VCaP (cell line): ENCODE results near the gene SH3BGR.
"Not testable (repeated sequence)": the region's sequence is repeated elsewhere in the genome, so short reads cannot be mapped to it uniquely, and the experiment has no call there.

ENCODE experiments used
- H3K27ac ChIP-seq: fragments of 450-650 bp; 2 replicates; pipeline ENCODE4 v1.5.1; 2017
- TF ChIP-seq, protein P1 (sequence below): fragments of 450-650 bp; conservative IDR thresholded peaks from 2 replicates; pipeline ENCODE4 v1.5.1; 2017; ENCODE audit warnings: mild to moderate bottlenecking, moderate library complexity

The SH3BGR gene

GRCh38 chr21:39535646-39536437 is 84.1 kb downstream of the SH3BGR start:
- TF ChIP-seq, protein P1, sequence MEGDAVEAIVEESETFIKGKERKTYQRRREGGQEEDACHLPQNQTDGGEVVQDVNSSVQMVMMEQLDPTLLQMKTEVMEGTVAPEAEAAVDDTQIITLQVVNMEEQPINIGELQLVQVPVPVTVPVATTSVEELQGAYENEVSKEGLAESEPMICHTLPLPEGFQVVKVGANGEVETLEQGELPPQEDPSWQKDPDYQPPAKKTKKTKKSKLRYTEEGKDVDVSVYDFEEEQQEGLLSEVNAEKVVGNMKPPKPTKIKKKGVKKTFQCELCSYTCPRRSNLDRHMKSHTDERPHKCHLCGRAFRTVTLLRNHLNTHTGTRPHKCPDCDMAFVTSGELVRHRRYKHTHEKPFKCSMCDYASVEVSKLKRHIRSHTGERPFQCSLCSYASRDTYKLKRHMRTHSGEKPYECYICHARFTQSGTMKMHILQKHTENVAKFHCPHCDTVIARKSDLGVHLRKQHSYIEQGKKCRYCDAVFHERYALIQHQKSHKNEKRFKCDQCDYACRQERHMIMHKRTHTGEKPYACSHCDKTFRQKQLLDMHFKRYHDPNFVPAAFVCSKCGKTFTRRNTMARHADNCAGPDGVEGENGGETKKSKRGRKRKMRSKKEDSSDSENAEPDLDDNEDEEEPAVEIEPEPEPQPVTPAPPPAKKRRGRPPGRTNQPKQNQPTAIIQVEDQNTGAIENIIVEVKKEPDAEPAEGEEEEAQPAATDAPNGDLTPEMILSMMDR, result no peak
- no peak overlapping the region for H3K27ac ChIP-seq

GRCh38 chr21:39536835-39537234 is 85.1 kb downstream of the SH3BGR start:
- TF ChIP-seq, protein P1, result no peak
- no peak overlapping the region for H3K27ac ChIP-seq

DNA sequence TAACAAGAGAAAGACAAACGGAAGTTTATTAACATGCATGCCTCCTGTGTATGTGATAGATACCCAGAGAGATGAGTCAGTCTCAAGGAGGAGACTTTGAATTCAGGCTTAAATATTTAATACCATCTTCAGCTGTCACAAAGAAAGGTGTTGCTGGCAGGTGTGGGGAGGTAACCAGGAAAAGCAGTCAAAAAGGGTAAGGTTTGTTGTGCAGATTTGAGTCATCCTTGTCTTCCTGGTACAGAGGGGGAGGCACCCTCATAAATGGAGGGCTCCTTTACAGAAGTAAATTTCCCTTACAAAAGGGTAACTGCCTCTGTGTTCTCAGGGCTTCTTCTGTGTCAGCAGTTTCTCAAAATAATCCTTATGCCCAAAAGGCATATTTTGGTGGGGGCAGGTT is 85.8 kb downstream of the SH3BGR start:
- H3K27ac ChIP-seq, result no peak overlapping the region
- TF ChIP-seq, protein P1, result no peak

GRCh38 chr21:39538453-39539042 is 86.8 kb downstream of the SH3BGR start:
- no peak overlapping the region for H3K27ac ChIP-seq
- TF ChIP-seq, protein P1, result no peak

- not testable (repeated sequence) for H3K27ac ChIP-seq
Measured at GRCh38 chr21:39540367-39540766, 88.6 kb downstream of the SH3BGR start.

- TF ChIP-seq, protein P1, result no peak
Measured at GRCh38 chr21:39542736-39543135, 91.0 kb downstream of the SH3BGR start.

DNA sequence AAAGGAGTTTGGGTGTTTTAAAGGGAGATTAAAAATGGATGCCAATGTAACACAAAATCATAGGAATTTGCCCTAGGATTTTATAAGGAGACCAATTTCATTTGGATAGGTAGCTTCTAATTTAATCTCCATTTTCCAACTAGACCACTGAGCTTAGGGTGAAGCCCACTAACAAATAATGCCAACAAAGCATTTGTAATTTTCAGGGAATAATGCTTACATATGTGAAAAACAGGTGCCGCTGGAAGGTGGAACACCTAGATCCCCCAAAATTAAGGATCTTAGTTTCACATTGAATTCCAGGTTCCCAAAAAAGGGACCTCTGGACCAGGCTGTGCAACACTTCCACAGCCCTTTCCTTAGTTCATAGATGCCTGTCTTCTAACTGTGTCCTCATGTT is 94.8 kb downstream of the SH3BGR start:
- H3K27ac ChIP-seq, result no peak overlapping the region
- TF ChIP-seq, protein P1, result no peak

More at GRCh38 chr21:39542736-39543135, 91.0 kb downstream of the SH3BGR start:
- no peak overlapping the region for H3K27ac ChIP-seq

DNA sequence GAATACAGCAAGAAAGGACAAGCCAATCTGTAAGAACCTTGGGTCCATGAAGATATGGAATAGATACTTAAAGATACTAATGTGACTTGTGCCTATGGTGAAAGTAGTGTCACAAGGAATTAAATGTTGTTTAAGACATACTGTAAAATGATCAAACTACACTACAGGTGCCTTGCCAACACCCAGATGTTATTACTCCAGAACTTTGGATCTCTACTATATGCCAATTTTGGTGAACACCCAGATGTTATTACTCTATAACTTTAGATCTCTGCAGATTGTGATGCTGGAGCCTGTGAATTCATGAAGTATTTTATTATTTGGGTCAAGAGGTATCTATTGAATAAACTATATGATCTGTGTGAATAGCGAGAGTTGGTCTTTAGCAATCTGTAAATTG is 101.1 kb downstream of the SH3BGR start:
- TF ChIP-seq, protein P1, result no peak
- no peak overlapping the region for H3K27ac ChIP-seq
